B cell (primary cell): ENCODE measurements around the gene CDC25B. TPM values are rescaled to one million over a fixed set of nuclear protein-coding genes. Genes with fewer than 3 reads are reported as not detected.
A peak's percentile ranks its signal among the peaks of the same experiment; 100 is the strongest.

Experiments
- ATAC-seq: fragments of 200-7000 bp; cut with Tn5 transposase; one replicate; pipeline ENCODE4 v1.10.0; 2021; ENCODE audit warnings: low read depth, mild to moderate bottlenecking, moderate number of reproducible peaks, moderate library complexity
- CTCF ChIA-PET: fragments of 350-600 bp; sonication (Branson Sonifier 250); formaldehyde crosslinking; loops from one replicate; lab custom pipeline; 2021; ENCODE audit warnings: antibody characterized with exemption, inconsistent platforms; lab: Charles Lee
- POLR2A ChIA-PET: fragments of 350-600 bp; sonication (Branson Sonifier 250); formaldehyde crosslinking; loops from one replicate; lab custom pipeline; 2021; ENCODE audit warnings: antibody characterized with exemption; lab: Charles Lee
- DNase-seq: peaks from one replicate; pipeline ENCODE4 v3.0.0; 2013
- H2AFZ ChIP-seq: 2 replicates; pipeline ENCODE4 v1.6.1; 2012; ENCODE audit warnings: mild to moderate bottlenecking, low read depth, low read length; ENCODE audit not compliant: insufficient read depth, poor library complexity, severe bottlenecking
- H3K27ac ChIP-seq, 2 donors: 1 replicate in 1 of 2; 2 replicates in 1 of 2; pipeline ENCODE4 v1.5.1; 2012 to 2013; ENCODE audit warnings: low read length in 2 of 2, mild to moderate bottlenecking in 2 of 2, moderate library complexity in 1 of 2
- H3K27me3 ChIP-seq, 4 experiments: fragments of 200-600 bp in 1 of 4; sonication (generic) in 1 of 4; replicated peaks in 1 of 4; 1 replicate in 2 of 4; 2 replicates in 2 of 4; pipeline versions ENCODE4 v1.6.1 to v1.7.0; 2013 to 2016; ENCODE audit warnings: low read length in 3 of 4, mild to moderate bottlenecking in 2 of 4, mixed read lengths in 1 of 4, moderate library complexity in 1 of 4; ENCODE audit not compliant: insufficient read depth in 4 of 4, control insufficient read depth in 3 of 4; ENCODE audit errors: control extremely low read depth in 1 of 4
- H3K36me3 ChIP-seq, 2 experiments: replicated peaks in 1 of 2; 1 replicate in 1 of 2; 2 replicates in 1 of 2; pipeline versions ENCODE4 v1.6.1 to v1.7.1; 2013; ENCODE audit warnings: low read length in 1 of 2; ENCODE audit not compliant: insufficient read depth in 2 of 2, control insufficient read depth in 1 of 2; ENCODE audit errors: control extremely low read depth in 1 of 2, extremely low read depth in 1 of 2
- H3K4me1 ChIP-seq, 2 donors: fragments of 200-600 bp in 1 of 2; sonication (generic) in 1 of 2; 1 replicate in 1 of 2; 2 replicates in 1 of 2; pipeline versions ENCODE4 v1.5.1 to v1.6.1; 2013 to 2017; ENCODE audit warnings: low read length in 2 of 2; ENCODE audit not compliant: control insufficient read depth in 2 of 2, insufficient read depth in 2 of 2
- H3K4me2 ChIP-seq: replicated peaks from 2 replicates; pipeline ENCODE3; 2012; ENCODE audit warnings: mild to moderate bottlenecking, low read depth, low read length; ENCODE audit not compliant: poor library complexity, severe bottlenecking
- H3K4me3 ChIP-seq, 5 experiments: fragments of 200-600 bp in 1 of 5; sonication (generic) in 1 of 5; 1 replicate in 3 of 5; 2 replicates in 2 of 5; pipeline versions ENCODE4 v1.5.1 to v1.7.0; 2011 to 2016; ENCODE audit warnings: low read length in 4 of 5, mild to moderate bottlenecking in 4 of 5, low read depth in 2 of 5, control low read depth in 1 of 5, moderate library complexity in 1 of 5; ENCODE audit not compliant: insufficient read depth in 1 of 5; ENCODE audit errors: control extremely low read depth in 1 of 5, extremely low read depth in 1 of 5
- H3K79me2 ChIP-seq: fragments of 200-600 bp; sonication (generic); one replicate; pipeline ENCODE4 v1.6.0; 2016; ENCODE audit warnings: low read length; ENCODE audit not compliant: control insufficient read depth, insufficient read depth
- H3K9ac ChIP-seq: fragments of 200-600 bp; sonication (generic); 2 replicates; pipeline ENCODE4 v1.6.1; 2017; ENCODE audit warnings: mild to moderate bottlenecking, low read length, moderate library complexity
- H3K9me3 ChIP-seq, 3 donors: one replicate each; pipeline versions ENCODE4 v1.6.1 to v1.7.1; 2013; ENCODE audit warnings: low read length in 2 of 3; ENCODE audit not compliant: control insufficient read depth in 2 of 3, insufficient read depth in 1 of 3; ENCODE audit errors: control extremely low read depth in 1 of 3
- H4K20me1 ChIP-seq: 2 replicates; pipeline ENCODE4 v1.6.0; 2012; ENCODE audit warnings: mild to moderate bottlenecking, low read length; ENCODE audit not compliant: insufficient read depth, control insufficient read depth, poor library complexity, severe bottlenecking
- H3K27ac Mint-ChIP-seq: one replicate; pipeline ENCODE4 v1.8.0; 2021; ENCODE audit warnings: mixed read lengths
- H3K27me3 Mint-ChIP-seq: one replicate; pipeline ENCODE4 v1.8.0; 2021; ENCODE audit warnings: mixed read lengths
- H3K4me1 Mint-ChIP-seq: one replicate; pipeline ENCODE4 v1.8.0; 2021; ENCODE audit warnings: mixed read lengths
- H3K4me3 Mint-ChIP-seq: one replicate; pipeline ENCODE4 v1.8.0; 2021; ENCODE audit warnings: mixed read lengths
- H3K9me3 Mint-ChIP-seq: one replicate; pipeline ENCODE4 v1.8.0; 2022; ENCODE audit warnings: mixed read lengths; ENCODE audit not compliant: insufficient read depth
- EZH2 ChIP-seq: IDR thresholded peaks from 2 replicates; pipeline ENCODE4 v1.6.1; 2012; ENCODE audit warnings: borderline replicate concordance, low read depth, mild to moderate bottlenecking, moderate library complexity, low read length; ENCODE audit not compliant: insufficient read depth, poor library complexity, severe bottlenecking
- WGBS: methylation state at CpG from one replicate; pipeline ENCODE4 v1.1.5; 2013; ENCODE audit warnings: missing lambda C conversion rate; ENCODE audit not compliant: insufficient coverage; 5-methylcytosine and 5-hydroxymethylcytosine counted together
- intact Hi-C: fragments of 100-400 bp; cut with micrococcal nuclease; formaldehyde crosslinking; loops from one replicate; pipeline ENCODE4 v1.10.0; 2022
- polyA plus RNA-seq: library from polyadenylated mRNA; depleted of rRNA; stranded (reverse); fragments of >200 nt; gene quantifications from 2 replicates; pipeline ENCODE4 v1.2.3, GENCODE V29; 2012
- total RNA-seq, 2 donors: library from RNA; stranded (reverse); fragments of 120-200 nt in 1 of 2; gene quantifications; 1 replicate in 1 of 2; 2 replicates in 1 of 2; pipeline versions ENCODE4 v1.2.3 to v1.2.4, GENCODE V29; 2013 to 2022
- TF ChIP-seq, protein P1 (sequence below): fragments of 200-600 bp; IDR thresholded peaks from one replicate; pipeline ENCODE4 v1.8.0; 2022; ENCODE audit warnings: antibody characterized with exemption, mild to moderate bottlenecking

Gene CDC25B
- total and polyA plus RNA-seq, 2 donors (not counting 1 experiment from before 2014, with no cell fraction given): 72.3 to 114 TPM

DNA sequence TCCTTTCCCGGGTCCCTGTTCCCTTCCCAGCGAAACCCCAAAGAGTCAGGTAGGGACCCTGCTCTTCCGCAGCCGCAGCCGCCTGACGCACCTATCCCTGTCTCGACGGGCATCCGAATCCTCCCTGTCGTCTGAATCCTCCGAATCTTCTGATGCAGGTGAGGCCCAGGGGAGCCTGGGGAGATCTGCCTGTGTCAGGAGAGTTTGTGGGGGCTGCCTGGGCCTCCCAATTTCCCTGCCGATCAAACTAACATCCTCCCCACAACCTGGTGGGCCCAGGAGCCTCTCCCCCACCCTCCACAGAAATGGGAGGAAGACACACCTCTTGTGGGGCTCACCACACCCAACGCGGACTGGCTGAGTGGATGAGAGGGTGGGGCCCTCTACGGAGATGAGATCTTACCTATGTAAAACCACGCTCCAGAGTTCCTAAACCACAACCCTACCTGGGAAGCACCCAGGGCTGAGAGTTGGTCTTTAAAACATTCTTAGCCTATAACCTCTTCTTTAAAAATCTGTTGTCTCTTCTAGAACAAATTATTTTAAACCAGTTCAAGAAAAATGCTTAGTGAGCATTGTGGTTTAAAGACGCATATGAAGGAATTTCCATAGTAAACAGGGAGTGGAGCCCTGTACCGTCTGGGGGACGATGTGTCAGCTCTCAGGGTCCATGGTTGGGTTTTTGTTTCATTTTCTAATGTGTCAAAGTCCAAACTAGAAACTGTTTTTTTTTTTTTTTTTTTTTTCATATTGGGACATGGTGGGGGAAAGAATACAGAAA lies 1.7 kb downstream of the CDC25B start:
- intact Hi-C loops: loop anchor here (2.0 kb wide), 1 partner anchor 49 kb away; the partner anchor contains the start of gene MAVS
- H3K79me2 ChIP-seq: peaks cover 27% of the 10 kb centered on the region
- peak overlapping the region in 3 of 5 experiments; percentile 61 to 90 (median 81) for H3K4me3 ChIP-seq
- peak overlapping the region; percentile 79 to 85 for H3K27ac ChIP-seq
- peaks cover 62% of the 10 kb centered on the region for H3K4me1 Mint-ChIP-seq
- H3K4me2 ChIP-seq: peak overlapping the region; percentile 99
- H3K4me3 Mint-ChIP-seq: peak overlapping the region; percentile 84
- H3K9me3 ChIP-seq: no peaks in the 10 kb centered on the region
- DNase-seq: peak; percentile 41
- peaks cover 51 to 71% of the 10 kb centered on the region in 2 donors for H3K4me1 ChIP-seq
- no peak for ATAC-seq
- POLR2A ChIA-PET: interaction anchor here (0.7 kb wide), 2 partner anchors 11 to 63 kb away, joined by 3 to 5 read pairs; partner anchors contain the start of gene CENPB
- TF ChIP-seq, protein P1, sequence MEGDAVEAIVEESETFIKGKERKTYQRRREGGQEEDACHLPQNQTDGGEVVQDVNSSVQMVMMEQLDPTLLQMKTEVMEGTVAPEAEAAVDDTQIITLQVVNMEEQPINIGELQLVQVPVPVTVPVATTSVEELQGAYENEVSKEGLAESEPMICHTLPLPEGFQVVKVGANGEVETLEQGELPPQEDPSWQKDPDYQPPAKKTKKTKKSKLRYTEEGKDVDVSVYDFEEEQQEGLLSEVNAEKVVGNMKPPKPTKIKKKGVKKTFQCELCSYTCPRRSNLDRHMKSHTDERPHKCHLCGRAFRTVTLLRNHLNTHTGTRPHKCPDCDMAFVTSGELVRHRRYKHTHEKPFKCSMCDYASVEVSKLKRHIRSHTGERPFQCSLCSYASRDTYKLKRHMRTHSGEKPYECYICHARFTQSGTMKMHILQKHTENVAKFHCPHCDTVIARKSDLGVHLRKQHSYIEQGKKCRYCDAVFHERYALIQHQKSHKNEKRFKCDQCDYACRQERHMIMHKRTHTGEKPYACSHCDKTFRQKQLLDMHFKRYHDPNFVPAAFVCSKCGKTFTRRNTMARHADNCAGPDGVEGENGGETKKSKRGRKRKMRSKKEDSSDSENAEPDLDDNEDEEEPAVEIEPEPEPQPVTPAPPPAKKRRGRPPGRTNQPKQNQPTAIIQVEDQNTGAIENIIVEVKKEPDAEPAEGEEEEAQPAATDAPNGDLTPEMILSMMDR: no peak
- TF ChIP-seq EZH2: no peak
- H3K36me3 ChIP-seq: peaks cover 0 to 27% of the 10 kb centered on the region in 2 experiments
- 63% methylated on average over 10 of the region's 19 CpGs for WGBS
- H3K27ac Mint-ChIP-seq: peak overlapping the region; percentile 94
- CTCF ChIA-PET: interaction anchor here (2.4 kb wide), 1 partner anchor 22 kb away, joined by 15 read pairs; the partner anchor contains the start of gene AP5S1
- peak overlapping the region; percentile 63 for H3K9ac ChIP-seq
- H4K20me1 ChIP-seq: peaks cover 4% of the 10 kb centered on the region
- no peaks in the 10 kb centered on the region for H3K9me3 Mint-ChIP-seq
- no peaks in the 10 kb centered on the region for H3K27me3 Mint-ChIP-seq
- no peaks in the 10 kb centered on the region for H3K27me3 ChIP-seq
- H2AFZ ChIP-seq: peak overlapping the region; percentile 49

DNA sequence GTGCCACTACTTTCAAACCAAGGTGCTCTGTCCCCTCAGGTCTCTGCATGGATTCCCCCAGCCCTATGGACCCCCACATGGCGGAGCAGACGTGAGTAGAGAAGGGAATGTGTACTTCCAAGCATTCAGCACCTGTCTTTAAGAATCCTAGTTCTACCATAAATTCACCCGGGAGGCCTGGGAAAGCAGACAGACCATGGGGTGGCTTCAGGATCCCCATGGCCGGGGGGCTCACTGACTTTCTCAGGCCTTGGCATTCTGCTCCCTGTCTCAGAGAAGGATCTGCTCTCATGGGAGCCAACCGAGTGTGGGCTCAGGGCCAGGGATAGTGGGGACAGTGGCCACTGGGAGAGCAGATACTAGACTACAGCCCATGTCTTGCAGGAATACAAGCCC lies 2.3 kb downstream of the CDC25B start:
- TF ChIP-seq EZH2: no peak
- TF ChIP-seq, protein P1: no peak
- CTCF ChIA-PET: interaction anchor here (2.4 kb wide), 1 partner anchor 21 kb away, joined by 15 read pairs; the partner anchor contains the start of gene AP5S1
- H3K4me2 ChIP-seq: peak overlapping the region; percentile 99
- Mint-ChIP-seq H3K27ac (peak overlapping the region; percentile 94), H3K4me1 (peaks cover 65% of the 10 kb centered on the region), H3K27me3 (no peaks in the 10 kb centered on the region), H3K9me3 (no peaks in the 10 kb centered on the region), H3K4me3 (peak overlapping the region; percentile 84)
- DNase-seq (no peak), ATAC-seq (no peak)
- H3K4me3 ChIP-seq: peak overlapping the region in 2 of 5 experiments; percentile 61 to 81
- H3K27me3 ChIP-seq: no peaks in the 10 kb centered on the region
- POLR2A ChIA-PET: interaction anchor here (0.7 kb wide), 2 partner anchors 12 to 63 kb away, joined by 3 to 5 read pairs; partner anchors contain the start of gene CENPB
- H3K27ac ChIP-seq: peak overlapping the region; percentile 79 to 85
- peaks cover 53 to 75% of the 10 kb centered on the region in 2 donors for H3K4me1 ChIP-seq
- no peaks in the 10 kb centered on the region for H3K9me3 ChIP-seq
- peak overlapping the region; percentile 63 for H3K9ac ChIP-seq
- intact Hi-C loops: no loop called here
- peaks cover 4% of the 10 kb centered on the region for H4K20me1 ChIP-seq
- no peak overlapping the region for H2AFZ ChIP-seq
- peaks cover 33% of the 10 kb centered on the region for H3K79me2 ChIP-seq
- peaks cover 0 to 33% of the 10 kb centered on the region in 2 experiments for H3K36me3 ChIP-seq
- 93% methylated on average over 4 of the region's 5 CpGs for WGBS
